T-helper 2 cell treated with Interferon-gamma antibody and Interleukin-4, amounts not matched to agents 5 μg/mL and 100 μg/mL, for 36 hours (primary cell): ENCODE results near the gene GMPPA.

Experiments used
- DNase-seq: peaks from one replicate; pipeline ENCODE4 v3.0.0; 2021; ENCODE audit warnings: low spot score
- H3K27ac Mint-ChIP-seq: one replicate; pipeline ENCODE4 v1.8.0; 2021; ENCODE audit warnings: mild to moderate bottlenecking, mixed read lengths
- H3K27me3 Mint-ChIP-seq: one replicate; pipeline ENCODE4 v1.8.0; 2021; ENCODE audit warnings: low read depth, mixed read lengths
- H3K36me3 Mint-ChIP-seq: one replicate; pipeline ENCODE4 v1.8.0; 2021; ENCODE audit warnings: low read depth, mixed read lengths
- H3K4me1 Mint-ChIP-seq: one replicate; pipeline ENCODE4 v1.8.0; 2021; ENCODE audit warnings: low read depth, mixed read lengths
- H3K4me3 Mint-ChIP-seq: one replicate; pipeline ENCODE4 v1.8.0; 2022; ENCODE audit warnings: mild to moderate bottlenecking, moderate library complexity, mixed read lengths
- H3K9me3 Mint-ChIP-seq: one replicate; pipeline ENCODE4 v1.8.0; 2021; ENCODE audit warnings: mixed read lengths

GMPPA gene

GRCh38 chr2:219537657-219538488 is 39.2 kb downstream of the GMPPA start:
- H3K36me3 Mint-ChIP-seq = peaks cover 8% of the 10 kb centered on the region
- H3K27me3 Mint-ChIP-seq = no peaks in the 10 kb centered on the region
- DNase-seq = no peak
- H3K9me3 Mint-ChIP-seq = no peaks in the 10 kb centered on the region
- H3K4me1 Mint-ChIP-seq = peaks cover 8% of the 10 kb centered on the region
- no peak overlapping the region for H3K27ac Mint-ChIP-seq
- no peak overlapping the region for H3K4me3 Mint-ChIP-seq

GRCh38 chr2:219538504-219538951 is 39.8 kb downstream of the GMPPA start:
- Mint-ChIP-seq H3K27me3 (no peaks in the 10 kb centered on the region), H3K4me3 (no peak overlapping the region), H3K9me3 (no peaks in the 10 kb centered on the region), H3K36me3 (peaks cover 8% of the 10 kb centered on the region), H3K27ac (no peak overlapping the region), H3K4me1 (peaks cover 8% of the 10 kb centered on the region)
- DNase-seq = no peak

GRCh38 chr2:219538956-219539788 is 40.5 kb downstream of the GMPPA start:
- no peak for DNase-seq
- Mint-ChIP-seq H3K27me3 (peaks cover under 1% of the 10 kb centered on the region), H3K36me3 (peaks cover 8% of the 10 kb centered on the region), H3K4me1 (peaks cover 8% of the 10 kb centered on the region), H3K4me3 (no peak overlapping the region), H3K27ac (no peak overlapping the region), H3K9me3 (no peaks in the 10 kb centered on the region)

GRCh38 chr2:219539926-219540678 is 41.4 kb downstream of the GMPPA start:
- H3K9me3 Mint-ChIP-seq = no peaks in the 10 kb centered on the region
- no peak overlapping the region for H3K27ac Mint-ChIP-seq
- H3K4me1 Mint-ChIP-seq = peaks cover 15% of the 10 kb centered on the region
- H3K36me3 Mint-ChIP-seq = peaks cover 8% of the 10 kb centered on the region
- no peak overlapping the region for H3K4me3 Mint-ChIP-seq
- peaks cover 9% of the 10 kb centered on the region for H3K27me3 Mint-ChIP-seq
- DNase-seq = no peak

- H3K36me3 Mint-ChIP-seq = peaks cover 8% of the 10 kb centered on the region
- H3K27me3 Mint-ChIP-seq = peaks cover 11% of the 10 kb centered on the region
- no peak for DNase-seq
- peak overlapping the region; percentile 83 for H3K4me3 Mint-ChIP-seq
- no peak overlapping the region for H3K27ac Mint-ChIP-seq
- no peaks in the 10 kb centered on the region for H3K9me3 Mint-ChIP-seq
- peaks cover 15% of the 10 kb centered on the region for H3K4me1 Mint-ChIP-seq
These were observed 42.3 kb downstream of the GMPPA start for GRCh38 chr2:219540784-219541504.

GRCh38 chr2:219541611-219542180 is 43.0 kb downstream of the GMPPA start:
- Mint-ChIP-seq H3K27ac (no peak overlapping the region), H3K9me3 (no peaks in the 10 kb centered on the region), H3K36me3 (peaks cover 8% of the 10 kb centered on the region), H3K4me3 (peak overlapping the region; percentile 83), H3K27me3 (peaks cover 15% of the 10 kb centered on the region), H3K4me1 (peaks cover 15% of the 10 kb centered on the region)
- peak; percentile 84 for DNase-seq

- H3K27ac Mint-ChIP-seq = peak overlapping the region; percentile 72
- peaks cover 15% of the 10 kb centered on the region for H3K4me1 Mint-ChIP-seq
- H3K4me3 Mint-ChIP-seq = peak overlapping the region; percentile 83
- H3K27me3 Mint-ChIP-seq = peaks cover 15% of the 10 kb centered on the region
- no peak for DNase-seq
- no peaks in the 10 kb centered on the region for H3K9me3 Mint-ChIP-seq
- peaks cover 8% of the 10 kb centered on the region for H3K36me3 Mint-ChIP-seq
These were observed 44.4 kb downstream of the GMPPA start for GRCh38 chr2:219542931-219543595.

- peaks cover 15% of the 10 kb centered on the region for H3K4me1 Mint-ChIP-seq
- H3K9me3 Mint-ChIP-seq = no peaks in the 10 kb centered on the region
- DNase-seq = peak; percentile 96
- H3K36me3 Mint-ChIP-seq = peaks cover 5% of the 10 kb centered on the region
- H3K4me3 Mint-ChIP-seq = peak within 1 kb of the TSS; percentile 83
- peak within 1 kb of the TSS; percentile 80 for H3K27ac Mint-ChIP-seq
- H3K27me3 Mint-ChIP-seq = peaks cover 22% of the 10 kb centered on the region
These were observed 45.1 kb downstream of the GMPPA start, which contains the start of the genes CHPF and TMEM198 for GRCh38 chr2:219543596-219544358. Gene CHPF (minus strand): TSS chr2:219543809. CDS start chr2:219543538, 271 bp downstream. Gene TMEM198 (plus strand): TSS chr2:219544028. CDS start chr2:219544728, 700 bp downstream.

- H3K9me3 Mint-ChIP-seq = no peaks in the 10 kb centered on the region
- H3K36me3 Mint-ChIP-seq = peaks cover 5% of the 10 kb centered on the region
- H3K4me3 Mint-ChIP-seq = peak overlapping the region; percentile 81
- H3K27ac Mint-ChIP-seq = peak overlapping the region; percentile 61
- H3K27me3 Mint-ChIP-seq = peaks cover 22% of the 10 kb centered on the region
- no peak for DNase-seq
- H3K4me1 Mint-ChIP-seq = peaks cover 15% of the 10 kb centered on the region
These were observed 45.9 kb downstream of the GMPPA start for GRCh38 chr2:219544567-219544966.

GRCh38 chr2:219545295-219545942 is 46.7 kb downstream of the GMPPA start:
- Mint-ChIP-seq H3K36me3 (peaks cover 5% of the 10 kb centered on the region), H3K27ac (no peak overlapping the region), H3K27me3 (peaks cover 22% of the 10 kb centered on the region), H3K4me3 (peak overlapping the region; percentile 81), H3K9me3 (no peaks in the 10 kb centered on the region), H3K4me1 (peaks cover 15% of the 10 kb centered on the region)
- DNase-seq = no peak

- Mint-ChIP-seq H3K4me1 (peaks cover 15% of the 10 kb centered on the region), H3K27me3 (peaks cover 27% of the 10 kb centered on the region), H3K36me3 (peaks cover 3% of the 10 kb centered on the region), H3K27ac (no peak overlapping the region), H3K9me3 (no peaks in the 10 kb centered on the region), H3K4me3 (no peak overlapping the region)
- DNase-seq = no peak
These were observed 47.3 kb downstream of the GMPPA start for GRCh38 chr2:219545943-219546352.
